ENCODE results near the gene PTPN4. TPM values are rescaled to one million over a fixed set of nuclear protein-coding genes. Genes with fewer than 3 reads are reported as not detected.

PTPN4 gene
- total RNA-seq, 2 experiments from 2014 or later, result 49.3 to 50.6 TPM

DNA sequence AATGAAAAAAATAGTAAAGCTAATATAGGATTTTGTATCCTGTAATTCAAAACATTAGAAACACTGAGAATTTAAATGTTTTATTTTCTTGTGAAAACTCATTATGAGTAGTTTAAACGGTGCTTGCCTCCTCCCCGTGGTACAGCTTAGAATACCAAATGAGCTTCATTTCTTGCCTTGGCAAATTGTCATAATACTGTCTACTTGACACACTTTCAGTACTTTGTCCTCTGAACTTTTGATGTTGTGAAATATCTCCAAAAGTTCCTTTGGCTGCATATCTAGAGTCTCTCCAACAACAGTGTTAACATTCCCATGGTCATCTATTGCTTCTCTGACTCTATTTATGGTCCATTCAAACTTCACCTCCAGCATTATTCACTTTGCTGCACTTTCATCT is 191.2 kb downstream of the PTPN4 start:
- no peaks in the 10 kb centered on the region for H3K79me2 ChIP-seq (ENCODE audit: insufficient read depth, low read depth, low read length)
- DNase-seq (ENCODE audit: low spot score), result no peak
- CTCF ChIA-PET (ENCODE audit: unreplicated experiment), result no interaction called here
- H3K9me3 ChIP-seq (ENCODE audit: low read length), result no peaks in the 10 kb centered on the region
- no peaks in the 10 kb centered on the region for H3K4me1 ChIP-seq (ENCODE audit: insufficient read depth, low read length, poor library complexity, severe bottlenecking)
- peaks cover 8% of the 10 kb centered on the region for H3K36me3 ChIP-seq (ENCODE audit: insufficient read depth, low read length)
- no peak overlapping the region for H2AFZ ChIP-seq (ENCODE audit: low read length)
- no peaks in the 10 kb centered on the region for H3K9me2 ChIP-seq (ENCODE audit: insufficient read depth, low read length)
- POLR2A ChIA-PET, result interaction anchor here (0.6 kb wide), 1 partner anchor 70 kb away, joined by 3 read pairs; no protein-coding TSS in a partner anchor
- BruUV-seq (replicated peaks), result no TSS peak
- no peak for TF ChIP-seq EZH2phosphoT487 (IDR thresholded peaks at IDR 0.05; ENCODE audit: borderline replicate concordance, low read depth, low read length)
- TF ChIP-seq, protein P1, sequence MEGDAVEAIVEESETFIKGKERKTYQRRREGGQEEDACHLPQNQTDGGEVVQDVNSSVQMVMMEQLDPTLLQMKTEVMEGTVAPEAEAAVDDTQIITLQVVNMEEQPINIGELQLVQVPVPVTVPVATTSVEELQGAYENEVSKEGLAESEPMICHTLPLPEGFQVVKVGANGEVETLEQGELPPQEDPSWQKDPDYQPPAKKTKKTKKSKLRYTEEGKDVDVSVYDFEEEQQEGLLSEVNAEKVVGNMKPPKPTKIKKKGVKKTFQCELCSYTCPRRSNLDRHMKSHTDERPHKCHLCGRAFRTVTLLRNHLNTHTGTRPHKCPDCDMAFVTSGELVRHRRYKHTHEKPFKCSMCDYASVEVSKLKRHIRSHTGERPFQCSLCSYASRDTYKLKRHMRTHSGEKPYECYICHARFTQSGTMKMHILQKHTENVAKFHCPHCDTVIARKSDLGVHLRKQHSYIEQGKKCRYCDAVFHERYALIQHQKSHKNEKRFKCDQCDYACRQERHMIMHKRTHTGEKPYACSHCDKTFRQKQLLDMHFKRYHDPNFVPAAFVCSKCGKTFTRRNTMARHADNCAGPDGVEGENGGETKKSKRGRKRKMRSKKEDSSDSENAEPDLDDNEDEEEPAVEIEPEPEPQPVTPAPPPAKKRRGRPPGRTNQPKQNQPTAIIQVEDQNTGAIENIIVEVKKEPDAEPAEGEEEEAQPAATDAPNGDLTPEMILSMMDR (conservative IDR thresholded peaks at IDR 0.05; ENCODE audit: low read length), result no peak
- no peaks in the 10 kb centered on the region for H4K20me1 ChIP-seq (ENCODE audit: insufficient read depth, low read length)
- no peak overlapping the region for H3K4me3 ChIP-seq (ENCODE audit: low read depth, low read length, poor library complexity, severe bottlenecking)
- H3K27ac ChIP-seq (ENCODE audit: low read depth, low read length, poor library complexity, severe bottlenecking), result no peak overlapping the region
- H3K4me2 ChIP-seq (ENCODE audit: low read length), result no peak overlapping the region
- intact Hi-C loops (cut with micrococcal nuclease; ENCODE audit: unreplicated experiment), result no loop called here

DNA sequence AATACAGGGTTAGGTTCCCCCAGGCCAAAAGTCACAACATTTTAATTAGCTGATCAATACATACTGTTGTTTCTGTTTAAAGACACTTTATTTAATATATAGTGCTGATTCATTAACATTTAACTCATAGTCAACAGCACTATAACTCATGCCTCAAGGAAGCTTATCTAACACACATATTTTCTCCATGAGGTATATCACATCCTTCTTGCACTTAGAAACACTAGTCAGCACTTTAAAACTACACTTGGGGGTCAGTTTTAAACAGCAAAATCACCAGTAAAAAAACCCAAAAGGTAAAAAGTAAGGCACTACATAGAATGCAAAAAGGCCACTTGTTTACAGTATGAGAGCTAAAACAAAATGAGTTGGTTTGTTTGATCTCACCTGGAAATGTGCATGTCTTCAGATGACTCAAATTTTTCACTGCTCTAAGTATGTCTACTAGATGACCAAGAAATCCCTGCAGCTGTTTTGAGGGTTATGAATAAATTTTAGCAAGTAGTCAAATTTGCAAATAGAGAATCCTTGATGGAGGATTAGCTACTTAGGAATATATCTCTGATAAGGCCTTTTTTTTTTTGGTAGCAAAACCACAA is 199.0 kb downstream of the PTPN4 start:
- Histone ChIP-seq H3K4me1 (ENCODE audit: insufficient read depth, low read length, poor library complexity, severe bottlenecking) (no peaks in the 10 kb centered on the region), H3K4me3 (ENCODE audit: low read depth, low read length, poor library complexity, severe bottlenecking) (no peak overlapping the region), H3K4me2 (ENCODE audit: low read length) (no peak overlapping the region), H3K27ac (ENCODE audit: low read depth, low read length, poor library complexity, severe bottlenecking) (no peak overlapping the region), H3K9me2 (ENCODE audit: insufficient read depth, low read length) (no peaks in the 10 kb centered on the region), H3K36me3 (ENCODE audit: insufficient read depth, low read length) (peaks cover 39% of the 10 kb centered on the region), H3K9me3 (ENCODE audit: low read length) (no peaks in the 10 kb centered on the region; the same call in 1 of the 2 replicates), H2AFZ (ENCODE audit: low read length) (no peak overlapping the region), H4K20me1 (ENCODE audit: insufficient read depth, low read length) (no peaks in the 10 kb centered on the region), H3K79me2 (ENCODE audit: insufficient read depth, low read depth, low read length) (no peaks in the 10 kb centered on the region)
- ChIA-PET CTCF (ENCODE audit: unreplicated experiment) (no interaction called here), POLR2A (interaction anchor here (0.7 to 1.5 kb wide), 2 partner anchors 10 to 148 kb away, joined by 4 read pairs; no protein-coding TSS in a partner anchor)
- no peak for DNase-seq (ENCODE audit: low spot score)
- BruUV-seq (replicated peaks), result no TSS peak
- TF ChIP-seq, protein P1 (conservative IDR thresholded peaks at IDR 0.05; ENCODE audit: low read length), result no peak
- no peak for TF ChIP-seq EZH2phosphoT487 (IDR thresholded peaks at IDR 0.05; ENCODE audit: borderline replicate concordance, low read depth, low read length)
- intact Hi-C loops (cut with micrococcal nuclease; ENCODE audit: unreplicated experiment), result no loop called here

DNA sequence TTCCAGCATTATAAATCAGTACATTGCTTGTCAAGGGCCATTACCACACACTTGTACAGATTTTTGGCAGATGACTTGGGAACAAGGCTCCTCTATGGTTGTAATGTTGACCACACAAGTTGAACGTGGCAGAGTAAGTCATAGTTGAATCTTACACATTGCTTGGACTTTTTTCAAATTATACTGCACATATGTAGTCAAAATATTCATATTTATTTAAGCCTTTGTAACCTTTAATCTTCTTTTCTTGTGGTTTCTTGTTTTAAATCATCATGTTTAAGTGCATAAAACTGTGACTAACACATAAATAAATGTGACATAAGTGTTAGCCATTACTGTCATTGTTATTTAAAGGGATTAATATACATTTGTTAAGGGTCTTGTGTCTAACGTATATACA is 201.1 kb downstream of the PTPN4 start:
- intact Hi-C loops (cut with micrococcal nuclease; ENCODE audit: unreplicated experiment), result no loop called here
- ChIA-PET POLR2A (no interaction called here), CTCF (ENCODE audit: unreplicated experiment) (no interaction called here)
- H3K27ac ChIP-seq (ENCODE audit: low read depth, low read length, poor library complexity, severe bottlenecking), result no peak overlapping the region
- H3K4me1 ChIP-seq (ENCODE audit: insufficient read depth, low read length, poor library complexity, severe bottlenecking), result no peaks in the 10 kb centered on the region
- no peak for TF ChIP-seq EZH2phosphoT487 (IDR thresholded peaks at IDR 0.05; ENCODE audit: borderline replicate concordance, low read depth, low read length)
- TF ChIP-seq, protein P1 (conservative IDR thresholded peaks at IDR 0.05; ENCODE audit: low read length), result no peak
- H3K9me2 ChIP-seq (ENCODE audit: insufficient read depth, low read length), result no peaks in the 10 kb centered on the region
- H3K4me3 ChIP-seq (ENCODE audit: low read depth, low read length, poor library complexity, severe bottlenecking), result no peak overlapping the region
- DNase-seq (ENCODE audit: low spot score), result no peak
- H2AFZ ChIP-seq (ENCODE audit: low read length), result no peak overlapping the region
- H3K4me2 ChIP-seq (ENCODE audit: low read length), result no peak overlapping the region
- BruUV-seq (replicated peaks), result no TSS peak
- no peaks in the 10 kb centered on the region for H3K79me2 ChIP-seq (ENCODE audit: insufficient read depth, low read depth, low read length)
- H3K9me3 ChIP-seq (ENCODE audit: low read length), result no peaks in the 10 kb centered on the region; the same call in 1 of the 2 replicates
- peaks cover 57% of the 10 kb centered on the region for H3K36me3 ChIP-seq (ENCODE audit: insufficient read depth, low read length)
- no peaks in the 10 kb centered on the region for H4K20me1 ChIP-seq (ENCODE audit: insufficient read depth, low read length)

All from OCI-LY7 (cell line).